ENCODE measurements around the gene ETV1. TPM values are rescaled to one million over a fixed set of nuclear protein-coding genes. Genes with fewer than 3 reads are reported as not detected.

The ETV1 gene
- total RNA-seq, 2 donors from 2014 or later = 15.8 to 31.2 TPM

- Histone ChIP-seq H3K4me3 (ENCODE audit: low read length) (no peak overlapping the region), H3K27me3 (ENCODE audit: control insufficient read depth, insufficient read depth, low read length, poor library complexity, severe bottlenecking) (no peaks in the 10 kb centered on the region), H3K27ac (ENCODE audit: low read depth, low read length) (no peak overlapping the region), H3K4me1 (ENCODE audit: control insufficient read depth, insufficient read depth, low read length) (no peaks in the 10 kb centered on the region), H3K9me3 (ENCODE audit: control insufficient read depth, low read length) (no peaks in the 10 kb centered on the region), H3K36me3 (ENCODE audit: control insufficient read depth, insufficient read depth, low read length) (no peaks in the 10 kb centered on the region), H3K9ac (ENCODE audit: extremely low read depth, low read length, poor library complexity, severe bottlenecking) (no peak overlapping the region)
- DNase-seq = no peak
- Mint-ChIP-seq H3K4me1 (no peaks in the 10 kb centered on the region), H3K36me3 (ENCODE audit: low read depth) (peaks cover 4% of the 10 kb centered on the region), H3K27ac (no peak overlapping the region), H3K4me3 (no peak overlapping the region), H3K9me3 (no peaks in the 10 kb centered on the region), H3K27me3 (ENCODE audit: insufficient read depth) (no peaks in the 10 kb centered on the region)
- no peak for TF ChIP-seq CTCF (conservative IDR thresholded peaks at IDR 0.05)
- WGBS, 2 experiments (ENCODE audit: insufficient coverage in 1 of 2, insufficient read length in 1 of 2) = 94 to 95% methylated on average over 5 to 7 of the region's 8 CpGs
Observed at GRCh38 chr7:13910805-13911551, 78.5 kb downstream of the ETV1 start.

GRCh38 chr7:13908667-13909397 is 80.6 kb downstream of the ETV1 start:
- no peak overlapping the region for H3K4me3 Mint-ChIP-seq
- H3K9me3 Mint-ChIP-seq = no peaks in the 10 kb centered on the region
- 80 to 89% methylated on average over 6 to 8 of the region's 8 CpGs for WGBS, 2 experiments (ENCODE audit: insufficient coverage in 1 of 2, insufficient read length in 1 of 2)
- Histone ChIP-seq H3K36me3 (ENCODE audit: control insufficient read depth, insufficient read depth, low read length) (no peaks in the 10 kb centered on the region), H3K27me3 (ENCODE audit: control insufficient read depth, insufficient read depth, low read length, poor library complexity, severe bottlenecking) (no peaks in the 10 kb centered on the region), H3K4me3 (ENCODE audit: low read length) (no peak overlapping the region), H3K9ac (ENCODE audit: extremely low read depth, low read length, poor library complexity, severe bottlenecking) (no peak overlapping the region), H3K4me1 (ENCODE audit: control insufficient read depth, insufficient read depth, low read length) (no peaks in the 10 kb centered on the region), H3K9me3 (ENCODE audit: control insufficient read depth, low read length) (no peaks in the 10 kb centered on the region), H3K27ac (ENCODE audit: low read depth, low read length) (no peak overlapping the region)
- no peaks in the 10 kb centered on the region for H3K4me1 Mint-ChIP-seq
- TF ChIP-seq CTCF (conservative IDR thresholded peaks at IDR 0.05) = no peak
- DNase-seq = no peak
- H3K36me3 Mint-ChIP-seq (ENCODE audit: low read depth) = peaks cover 10% of the 10 kb centered on the region
- H3K27ac Mint-ChIP-seq = no peak overlapping the region
- H3K27me3 Mint-ChIP-seq (ENCODE audit: insufficient read depth) = no peaks in the 10 kb centered on the region

GRCh38 chr7:13907831-13908230 is 81.6 kb downstream of the ETV1 start:
- H3K4me1 Mint-ChIP-seq = no peaks in the 10 kb centered on the region
- Histone ChIP-seq H3K27ac (ENCODE audit: low read depth, low read length) (no peak overlapping the region), H3K9me3 (ENCODE audit: control insufficient read depth, low read length) (no peaks in the 10 kb centered on the region), H3K4me3 (ENCODE audit: low read length) (no peak overlapping the region), H3K27me3 (ENCODE audit: control insufficient read depth, insufficient read depth, low read length, poor library complexity, severe bottlenecking) (no peaks in the 10 kb centered on the region), H3K4me1 (ENCODE audit: control insufficient read depth, insufficient read depth, low read length) (no peaks in the 10 kb centered on the region), H3K36me3 (ENCODE audit: control insufficient read depth, insufficient read depth, low read length) (no peaks in the 10 kb centered on the region), H3K9ac (ENCODE audit: extremely low read depth, low read length, poor library complexity, severe bottlenecking) (no peak overlapping the region)
- peaks cover 12% of the 10 kb centered on the region for H3K36me3 Mint-ChIP-seq (ENCODE audit: low read depth)
- no peak for TF ChIP-seq CTCF (conservative IDR thresholded peaks at IDR 0.05)
- H3K27me3 Mint-ChIP-seq (ENCODE audit: insufficient read depth) = no peaks in the 10 kb centered on the region
- no peak overlapping the region for H3K27ac Mint-ChIP-seq
- WGBS, 2 experiments (ENCODE audit: insufficient coverage in 1 of 2, insufficient read length in 1 of 2) = 100% methylated on average over 1 of the region's 1 CpG; no CpG with 5 or more reads in 1 of the 2 experiments
- DNase-seq = no peak
- no peaks in the 10 kb centered on the region for H3K9me3 Mint-ChIP-seq
- H3K4me3 Mint-ChIP-seq = no peak overlapping the region
